Activated CD4-positive, alpha-beta T cell treated with anti-CD3 and anti-CD28 coated beads, Interleukin-2, amount 50 U/mL, for 1 hour (primary cell): ENCODE measurements around the gene IFT88.

Experiments
- DNase-seq: peaks from one replicate; pipeline ENCODE4 v3.0.0-alpha.2; 2020

Gene IFT88

GRCh38 chr13:20719783-20720182 lies 152.8 kb downstream of the IFT88 start:
- no peak for DNase-seq

DNA sequence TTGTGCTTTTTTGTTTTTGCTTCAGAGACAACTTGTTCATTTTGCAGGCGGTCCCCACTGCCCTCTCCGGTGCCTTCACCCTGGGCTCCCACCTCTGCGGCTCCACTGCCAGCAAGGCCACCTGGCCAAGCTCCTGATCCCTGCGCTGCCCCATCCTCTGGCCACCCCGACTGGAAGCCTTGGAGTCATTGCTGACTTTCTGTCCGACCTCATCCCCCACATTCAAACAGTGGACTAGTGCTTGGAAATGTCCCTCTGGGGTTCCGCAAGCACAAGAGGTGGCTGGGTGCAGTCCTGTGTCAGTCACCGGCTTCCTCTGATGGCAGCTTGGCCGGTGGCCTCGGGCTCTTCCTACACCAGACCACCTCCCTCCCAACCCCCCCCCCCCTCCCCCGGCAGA lies 153.5 kb downstream of the IFT88 start:
- DNase-seq, result no peak

DNA sequence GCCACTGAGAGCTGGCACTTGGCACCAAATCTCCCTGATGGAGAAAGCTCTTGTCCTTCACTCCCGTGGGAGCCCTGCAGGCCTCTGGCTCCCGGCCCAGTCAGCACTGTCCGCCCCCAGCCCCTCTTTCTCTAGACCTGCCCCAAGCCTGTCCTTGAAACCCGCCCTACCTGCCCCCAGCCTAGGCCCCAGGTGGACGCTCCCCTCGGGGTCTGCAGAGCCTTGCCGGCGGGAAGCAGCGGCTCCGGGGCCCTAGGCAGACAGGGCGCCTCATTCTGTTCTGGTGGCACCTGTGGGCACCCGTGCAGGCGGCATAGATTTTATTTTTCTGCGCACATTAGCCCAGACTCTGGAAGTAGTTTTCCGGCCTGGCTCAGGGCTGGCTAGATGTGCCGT lies 154.1 kb downstream of the IFT88 start:
- DNase-seq, result no peak

- no peak for DNase-seq
Observed at GRCh38 chr13:20721454-20722357, 154.7 kb downstream of the IFT88 start.

DNA sequence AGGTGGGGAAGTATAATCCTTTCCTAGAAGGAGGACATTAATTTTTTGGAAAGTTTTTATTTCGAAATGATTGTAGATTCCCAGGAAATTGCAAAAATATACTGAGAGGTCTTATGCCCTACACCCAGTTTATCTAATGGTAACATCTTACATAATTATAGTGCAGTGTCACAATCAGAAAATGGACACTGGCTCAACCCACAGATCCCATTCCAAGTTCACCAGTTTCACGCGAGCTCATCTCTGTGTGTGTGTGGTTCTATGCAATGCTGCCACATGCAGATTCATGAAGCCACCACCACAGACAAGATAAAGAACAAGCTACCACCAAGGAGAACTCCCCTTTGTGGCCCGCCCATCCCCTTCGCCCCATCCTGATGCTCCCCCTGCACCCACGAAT lies 160.9 kb downstream of the IFT88 start:
- no peak for DNase-seq

DNA sequence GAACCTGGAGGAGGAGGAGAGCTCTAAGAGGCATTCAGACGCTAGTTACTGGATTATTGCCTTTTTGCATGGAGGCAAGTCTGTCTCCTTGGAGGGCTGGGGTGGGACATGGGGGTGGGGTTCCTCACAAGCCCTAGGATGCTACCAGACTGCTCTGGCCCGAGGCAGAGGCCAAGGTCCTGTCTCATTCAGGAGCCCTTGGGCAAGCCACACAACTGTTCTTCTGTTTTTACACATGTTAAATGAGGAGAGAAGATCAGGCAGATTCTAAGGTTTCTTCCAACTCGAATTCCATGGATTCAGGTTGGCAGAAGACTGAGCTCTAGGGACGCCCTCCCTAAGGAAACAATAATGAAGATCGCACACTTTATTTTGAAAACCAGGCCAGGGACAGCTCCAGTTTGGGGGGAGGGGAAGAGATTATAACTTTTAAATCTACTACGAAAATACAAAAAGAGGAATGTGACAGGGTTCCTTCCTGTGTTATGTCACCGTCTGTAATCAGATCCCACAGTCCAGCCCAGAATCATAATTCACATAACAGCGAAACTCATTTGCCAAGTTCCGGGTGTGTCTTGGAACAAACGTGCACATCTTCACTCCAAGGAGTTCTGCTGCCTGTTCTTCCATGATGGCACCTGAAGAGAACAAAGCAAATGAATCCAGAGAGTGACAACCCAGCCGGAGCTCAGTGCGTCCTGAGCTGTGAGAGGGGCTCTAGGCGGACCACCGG lies 161.8 kb downstream of the IFT88 start:
- no peak for DNase-seq

- no peak for DNase-seq
Observed at GRCh38 chr13:20729633-20730585, 163.0 kb downstream of the IFT88 start.

DNA sequence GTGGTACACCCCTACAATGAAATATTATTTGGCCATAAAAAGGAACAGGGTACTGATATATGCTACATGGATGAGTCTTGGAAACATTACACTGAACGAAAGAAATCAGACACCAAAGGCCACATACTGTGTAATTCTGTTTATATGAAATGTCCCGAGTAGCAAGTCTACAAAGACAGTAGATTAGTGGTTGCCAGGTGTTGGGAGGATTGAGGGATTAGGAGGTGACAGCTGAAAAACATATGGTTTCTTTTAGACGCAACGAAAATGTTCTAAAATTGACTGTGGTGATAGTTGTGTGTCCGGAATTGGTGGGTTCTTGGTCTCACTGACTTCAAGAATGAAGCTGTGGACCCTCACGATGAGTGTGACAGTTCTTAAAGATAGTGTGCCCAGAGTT lies 171.7 kb downstream of the IFT88 start:
- DNase-seq, result no peak

DNA sequence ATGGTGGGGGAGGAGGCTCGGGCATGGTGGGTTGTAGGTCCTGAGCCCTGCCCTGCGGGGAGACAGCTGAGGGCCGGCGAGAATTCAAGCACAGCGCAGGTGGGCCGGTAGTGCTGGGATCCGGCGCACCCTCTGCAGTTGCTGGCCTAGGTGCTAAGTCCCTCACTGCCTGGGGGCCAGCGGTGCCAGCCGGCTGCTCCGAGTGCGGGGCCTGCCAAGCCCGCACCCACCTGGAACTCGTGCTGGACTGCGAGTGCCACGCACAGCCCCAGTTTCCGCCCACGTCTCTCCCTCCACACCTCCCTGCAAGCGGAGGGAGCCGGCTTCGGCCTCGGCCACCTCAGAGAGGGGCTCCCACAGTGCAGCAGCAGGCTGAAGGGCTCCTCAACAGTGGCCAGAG lies 173.1 kb downstream of the IFT88 start:
- no peak for DNase-seq
